HG03039 (cell line): ENCODE results near the gene JAG1.
A peak's percentile ranks its signal among the peaks of the same experiment; 100 is the strongest.

Experiments used
- ATAC-seq: cut with Tn5 transposase; IDR thresholded peaks from one replicate; pipeline ENCODE4 v1.9.1; 2021; ENCODE audit warnings: mild to moderate bottlenecking, moderate library complexity; ENCODE audit not compliant: unreplicated experiment

Gene JAG1

DNA sequence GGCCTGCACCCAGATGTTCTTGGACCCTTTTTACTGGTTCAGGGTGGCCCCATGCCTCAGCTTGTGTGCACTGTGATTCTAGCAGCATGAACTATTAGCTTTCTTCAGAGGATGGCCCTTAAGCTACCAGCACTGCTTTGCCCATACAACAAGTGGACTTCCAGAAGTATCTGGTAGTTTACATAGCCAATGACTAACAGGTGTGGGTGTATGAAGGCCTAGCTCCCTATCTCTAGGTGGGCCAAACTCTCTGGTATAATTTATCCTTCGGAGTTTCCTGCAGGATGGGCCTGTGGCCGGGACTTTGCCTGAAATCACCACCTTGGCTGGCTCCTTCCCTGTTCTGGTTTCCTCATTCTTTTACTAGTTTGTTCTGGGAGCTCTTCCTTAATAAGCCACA is 26.1 kb upstream of the JAG1 start:
- ATAC-seq = no peak

DNA sequence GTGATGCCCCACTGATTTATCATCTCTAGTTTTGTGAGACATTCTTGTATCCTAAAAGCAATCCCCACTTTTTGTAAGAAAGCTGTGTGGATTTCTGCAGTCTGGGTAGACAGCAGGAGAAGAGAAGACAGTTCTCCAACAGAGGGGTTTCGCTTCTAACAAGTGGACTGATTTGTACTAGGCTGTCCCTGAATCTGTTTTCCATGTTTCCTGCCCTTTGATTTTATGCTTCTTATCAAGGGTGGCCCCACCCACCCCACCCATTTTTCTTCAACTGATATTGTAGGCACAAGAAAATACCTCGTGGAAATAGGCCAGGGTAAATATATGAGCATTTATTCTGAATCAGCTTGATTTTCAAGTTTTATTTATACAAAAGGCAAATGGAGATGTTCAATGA is 25.7 kb upstream of the JAG1 start:
- no peak for ATAC-seq

DNA sequence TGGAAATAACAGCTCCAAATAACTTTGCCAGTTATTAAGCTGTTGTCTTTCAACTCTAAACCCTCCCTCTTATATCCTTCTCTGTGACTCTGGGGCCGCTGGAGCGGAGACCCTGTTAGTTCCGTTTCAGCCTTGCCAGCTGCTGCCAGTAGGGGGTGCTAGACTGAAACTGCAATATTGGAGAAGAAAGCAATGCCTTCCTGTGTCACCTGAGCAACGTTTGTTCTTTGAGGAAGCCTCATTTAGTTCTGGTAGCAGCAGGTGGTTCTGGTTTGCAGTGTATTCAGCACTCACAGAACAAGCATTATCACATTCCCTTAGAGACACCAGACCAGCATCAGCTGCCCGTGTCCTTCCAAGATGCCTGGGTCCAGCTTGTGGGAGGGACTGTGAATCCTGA is 22.9 kb upstream of the JAG1 start:
- no peak for ATAC-seq

DNA sequence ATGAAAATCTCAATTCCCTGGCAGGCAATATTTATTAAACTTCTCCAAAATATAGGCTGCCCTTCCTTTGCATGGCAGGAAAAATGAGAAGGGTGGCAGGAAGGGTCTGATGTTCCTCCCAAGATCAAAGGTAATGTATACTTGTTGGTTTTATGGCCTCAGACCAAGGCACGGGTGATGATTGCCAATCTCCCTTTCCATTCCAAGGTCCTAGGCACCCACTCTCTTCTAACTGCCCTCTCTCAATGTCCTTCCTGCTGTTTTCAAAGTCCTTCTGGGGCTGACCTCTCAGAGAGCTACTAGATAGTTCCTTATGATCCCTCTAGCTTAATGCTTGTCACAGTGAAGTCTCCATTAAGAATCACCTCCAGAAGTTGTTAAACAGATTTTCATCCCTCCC is 15.6 kb upstream of the JAG1 start:
- no peak for ATAC-seq

DNA sequence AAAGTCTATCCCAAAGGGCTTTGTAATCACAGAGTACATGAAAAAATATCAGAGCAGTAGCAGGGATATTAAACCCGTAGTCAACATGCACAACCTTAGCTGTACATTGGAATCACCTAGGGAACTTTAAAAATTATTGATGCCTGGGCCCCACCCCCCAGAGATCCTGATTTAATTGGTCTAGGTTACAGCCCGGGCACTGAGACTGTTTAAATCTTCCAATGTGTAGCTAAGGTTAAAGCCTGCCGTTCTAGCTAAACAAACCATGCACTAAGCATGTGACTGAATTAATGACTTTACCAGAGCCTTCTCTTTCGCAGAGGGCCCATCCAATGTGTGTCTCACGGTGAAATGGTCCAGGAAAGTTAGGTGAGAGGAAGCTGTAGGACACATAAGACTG is 14.1 kb upstream of the JAG1 start:
- ATAC-seq = no peak

DNA sequence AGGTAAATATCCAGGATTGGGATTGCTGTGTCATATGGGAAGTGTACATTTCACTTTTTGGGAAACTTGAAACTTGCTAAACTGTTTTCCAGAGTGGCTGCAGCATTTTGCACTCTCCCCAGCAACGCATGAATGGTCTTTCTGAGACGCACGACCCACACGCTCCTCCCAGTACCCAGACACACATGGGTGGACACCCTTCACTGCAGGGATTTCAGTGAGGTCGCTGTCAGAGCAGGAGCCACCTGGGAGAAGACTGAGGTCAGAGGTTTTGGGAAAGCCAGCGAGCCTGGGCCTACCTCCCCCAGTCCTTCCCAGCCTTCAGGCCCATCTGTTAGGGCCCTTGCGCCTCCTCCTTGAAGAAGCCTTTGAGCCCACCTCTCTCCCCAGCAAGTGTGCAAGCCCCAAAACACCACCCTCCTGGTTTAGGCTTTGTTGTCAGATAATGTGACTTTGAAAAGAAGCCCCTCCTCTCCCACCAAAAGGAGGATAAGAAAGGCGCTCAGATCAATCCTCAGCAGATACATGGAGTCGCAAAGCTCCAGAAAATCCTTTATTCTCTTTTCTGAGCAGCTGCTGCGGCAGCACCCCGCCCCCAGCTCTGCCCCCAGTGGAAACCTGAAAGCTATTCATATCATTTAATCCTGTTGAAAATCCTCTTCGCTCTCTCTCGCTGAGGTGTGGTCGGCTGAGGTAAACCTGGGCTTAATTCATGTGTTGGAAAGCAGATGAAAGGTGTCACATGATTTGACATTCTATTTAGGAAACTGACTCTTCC is 12.7 kb upstream of the JAG1 start:
- ATAC-seq = no peak

DNA sequence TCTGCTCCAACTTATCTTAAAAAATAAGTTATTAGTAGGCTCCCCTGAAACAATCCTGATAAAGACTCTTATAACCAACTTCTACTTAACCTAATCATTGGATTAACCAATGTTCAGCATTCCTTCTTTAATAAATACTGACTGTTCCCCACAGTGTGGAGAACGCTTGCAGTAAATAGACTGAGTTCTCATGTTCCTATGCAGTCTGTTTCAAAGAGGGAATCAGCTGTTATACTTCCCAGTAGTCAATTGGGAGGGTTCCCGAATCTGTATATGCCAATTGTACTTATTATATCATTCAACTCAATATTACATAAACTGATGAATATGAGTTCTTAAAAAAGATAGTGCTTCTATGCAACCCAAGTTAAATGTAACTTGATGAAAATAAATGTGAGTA is 9.7 kb upstream of the JAG1 start:
- no peak for ATAC-seq

DNA sequence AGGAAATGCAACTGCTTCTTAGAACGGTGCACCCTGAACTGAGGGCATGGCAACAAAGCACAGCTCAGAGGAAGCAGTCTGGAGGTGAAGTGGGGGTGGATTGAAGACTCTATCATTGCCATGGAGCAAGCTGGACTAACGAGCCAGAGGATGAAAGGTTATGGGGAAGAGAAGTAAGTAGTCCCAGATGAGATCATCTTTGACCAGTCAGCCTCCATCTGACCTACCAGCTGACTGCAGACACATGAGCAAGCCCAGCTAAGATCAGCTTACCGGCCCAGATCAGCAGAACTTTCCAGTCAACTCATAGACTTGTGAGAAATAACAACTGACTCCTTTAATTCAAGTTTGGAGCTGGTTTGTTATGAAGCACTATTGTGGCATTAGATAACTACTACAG is 9.1 kb upstream of the JAG1 start:
- no peak for ATAC-seq

DNA sequence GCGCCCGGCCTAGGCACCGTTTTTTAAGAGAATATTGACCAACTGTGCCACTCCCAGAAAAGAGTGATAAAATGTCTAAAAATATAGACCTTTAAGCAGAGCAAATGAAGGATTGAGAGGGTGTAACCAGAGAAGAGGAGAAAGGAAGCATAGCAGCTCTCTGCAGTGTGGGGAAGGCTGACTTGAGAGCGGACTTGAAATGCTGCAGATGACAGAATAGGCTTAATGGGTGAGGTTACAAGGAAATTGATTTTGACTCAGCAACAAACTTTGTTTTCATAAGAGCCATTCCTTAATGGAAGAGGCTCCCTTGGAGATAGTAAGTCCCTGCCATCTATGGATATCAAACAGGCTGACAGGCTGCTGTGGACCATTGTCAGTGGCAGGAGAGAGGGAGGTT is 7.7 kb upstream of the JAG1 start:
- no peak for ATAC-seq

DNA sequence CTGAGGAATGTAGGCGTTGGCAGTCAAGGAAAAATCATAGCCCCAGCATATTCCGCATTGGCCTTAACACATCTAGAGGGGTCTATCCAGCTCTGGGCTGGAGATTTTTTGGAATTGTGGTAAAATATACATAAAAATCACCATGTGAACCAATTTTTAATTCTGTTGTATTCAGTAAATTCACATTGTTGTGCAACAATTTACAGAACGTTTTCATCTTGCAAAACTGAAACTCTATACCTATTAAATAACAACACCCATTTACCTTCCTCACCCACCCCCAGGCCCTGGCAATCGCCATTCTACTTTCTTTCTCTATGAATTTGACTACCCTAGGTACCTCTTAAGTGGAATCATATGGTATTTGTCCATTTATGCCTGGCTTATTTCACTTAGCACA is 6.8 kb upstream of the JAG1 start:
- no peak for ATAC-seq

DNA sequence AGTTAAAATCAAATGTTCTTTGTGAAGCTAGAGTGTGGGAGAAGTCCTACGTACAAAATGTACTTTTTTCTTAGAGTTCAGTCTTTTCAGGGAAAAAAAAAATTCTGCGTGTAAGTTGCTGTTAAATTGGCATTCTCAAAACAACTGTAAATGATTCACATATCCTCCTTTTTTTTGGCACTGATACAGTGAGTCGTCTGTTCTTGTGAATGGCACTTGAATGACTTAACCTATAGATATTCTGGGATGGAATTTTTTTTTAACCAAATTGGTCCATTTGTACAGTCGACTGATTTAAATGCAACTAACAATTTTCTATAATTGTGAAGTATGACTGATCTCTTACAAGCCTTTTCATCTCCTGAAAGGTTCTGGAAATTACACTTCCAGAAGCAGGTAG is 5.5 kb upstream of the JAG1 start:
- no peak for ATAC-seq

DNA sequence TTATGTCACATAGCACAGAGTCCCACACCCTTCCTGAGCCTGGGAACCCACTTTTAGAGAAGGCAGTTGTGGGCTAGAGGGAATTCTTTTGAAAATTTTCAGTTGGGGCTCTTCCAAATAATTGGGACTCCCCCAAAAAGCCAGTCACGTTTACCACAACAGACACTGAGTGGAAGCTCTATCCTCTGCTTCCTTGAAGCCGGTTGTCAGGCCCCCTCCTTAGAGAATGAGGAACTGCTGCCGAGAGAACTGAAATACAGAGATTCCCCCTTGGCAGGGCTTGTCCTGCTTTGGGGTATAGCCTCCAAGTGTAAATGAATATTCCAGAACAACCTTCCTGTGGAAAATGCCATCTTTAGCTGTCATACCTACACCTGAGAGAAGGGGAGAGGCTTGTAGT is 2.7 kb upstream of the JAG1 start:
- no peak for ATAC-seq

DNA sequence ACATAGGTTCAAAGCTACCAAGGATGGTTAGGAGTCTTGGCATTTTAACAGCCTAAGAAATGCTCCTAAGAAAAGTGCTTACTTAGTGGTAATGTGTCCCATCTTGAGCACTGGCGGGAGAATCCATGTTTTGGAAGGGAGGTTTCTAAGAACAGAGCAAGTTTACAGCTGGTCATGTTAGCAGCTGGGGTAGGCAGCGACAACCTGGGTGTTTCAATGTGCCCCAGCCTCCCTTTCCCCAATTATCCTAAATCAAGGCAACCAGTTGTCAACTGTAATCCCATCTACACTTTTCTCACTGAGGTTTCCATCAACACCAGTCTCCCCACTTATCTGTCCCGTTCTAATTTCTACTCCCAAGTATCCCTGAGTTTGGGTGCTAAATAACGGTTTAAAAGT is 1.6 kb upstream of the JAG1 start:
- no peak for ATAC-seq

DNA sequence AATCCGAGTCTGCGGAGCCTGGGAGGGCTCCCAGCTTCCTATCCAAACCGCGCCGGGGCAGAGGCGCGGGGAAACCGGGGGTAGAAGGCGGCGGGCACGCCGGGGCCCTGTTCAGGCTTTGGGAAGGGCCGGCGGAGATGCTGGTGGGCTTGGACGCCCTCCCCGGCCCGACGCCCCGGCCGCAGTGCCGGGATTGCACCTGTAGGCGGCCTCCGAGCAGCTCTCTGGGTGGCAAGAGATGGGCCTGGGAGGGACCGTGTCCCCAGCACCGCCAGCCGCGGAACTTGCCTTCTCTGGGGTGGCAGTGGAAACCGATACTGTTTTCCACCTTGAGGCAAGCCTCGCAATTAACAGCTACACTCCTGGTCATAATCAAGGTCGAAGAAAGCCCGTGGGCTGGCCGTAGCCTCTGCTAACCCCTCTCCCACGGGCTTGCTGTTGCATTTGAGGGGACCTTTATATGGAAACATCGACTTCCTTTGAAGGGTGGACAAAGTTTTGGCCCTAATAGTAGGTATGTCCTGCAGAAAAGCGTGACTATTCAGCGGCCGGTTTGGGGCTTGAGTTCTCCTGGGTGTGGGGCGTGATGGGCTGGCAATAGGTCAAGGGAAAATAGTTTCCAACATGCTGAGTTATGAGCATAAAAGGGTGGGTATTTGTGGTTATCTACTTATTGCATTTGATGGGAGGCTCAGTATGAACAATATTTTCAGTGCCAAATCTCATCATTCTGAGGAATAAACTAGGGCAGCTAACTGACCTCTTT is 1.1 kb upstream of the JAG1 start:
- ATAC-seq = peak; percentile 35

DNA sequence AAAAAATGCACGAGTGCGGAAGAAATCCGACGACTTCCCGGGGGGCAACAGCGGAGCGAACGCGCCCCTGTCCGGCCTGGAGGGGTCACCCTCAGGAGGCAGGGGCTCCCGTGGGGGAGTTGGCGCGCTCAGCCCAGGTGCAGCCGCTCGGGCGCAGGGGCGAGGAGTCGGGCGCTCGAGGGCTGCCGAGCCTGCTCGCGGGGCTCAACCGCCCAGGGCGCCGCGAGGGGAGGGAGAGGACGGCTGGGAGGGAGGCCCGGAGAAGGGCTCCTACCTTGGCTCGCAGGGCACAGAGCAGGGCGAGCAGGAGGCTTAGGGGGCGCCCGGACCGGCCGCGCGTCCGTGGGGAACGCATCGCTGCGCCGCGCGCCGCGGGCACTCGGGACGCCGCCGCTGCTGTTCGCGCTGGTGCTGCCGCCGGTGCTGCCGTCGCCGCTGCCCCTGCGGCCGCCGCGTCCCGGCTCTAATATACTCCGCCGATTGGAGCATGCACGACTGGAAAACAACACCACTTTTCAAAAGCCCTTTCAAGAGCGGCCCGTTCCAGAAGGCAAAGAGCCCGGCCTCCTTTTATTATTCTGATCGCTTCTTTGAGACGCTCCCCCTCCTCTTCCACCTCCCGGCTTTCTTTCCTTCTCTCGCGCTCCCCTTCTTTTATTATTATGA is 490 bp downstream of the JAG1 start:
- ATAC-seq = no peak

DNA sequence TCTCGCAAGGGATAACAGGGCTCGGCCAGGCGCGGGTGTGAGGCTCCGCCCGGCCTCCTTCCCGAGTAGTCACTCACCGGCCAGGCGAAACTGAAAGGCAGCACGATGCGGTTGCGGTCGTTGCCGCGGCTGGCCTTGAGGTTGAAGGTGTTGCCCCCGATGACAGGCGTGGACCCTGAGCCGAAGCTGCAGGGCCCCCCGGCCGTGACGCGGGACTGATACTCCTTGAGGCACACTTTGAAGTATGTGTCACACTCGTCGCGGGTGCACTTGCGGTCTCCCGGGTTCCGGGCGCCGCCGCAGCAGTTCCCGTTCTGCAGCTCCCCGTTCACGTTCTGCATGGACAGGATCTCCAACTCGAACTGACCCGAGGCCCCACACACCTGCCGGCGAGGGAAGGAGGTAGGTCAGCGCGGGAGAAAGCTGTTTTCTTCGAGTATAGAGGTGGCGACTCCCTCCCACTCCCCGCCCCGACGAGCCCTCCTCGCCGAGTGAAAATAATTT is 1.1 kb downstream of the JAG1 start:
- ATAC-seq = no peak

DNA sequence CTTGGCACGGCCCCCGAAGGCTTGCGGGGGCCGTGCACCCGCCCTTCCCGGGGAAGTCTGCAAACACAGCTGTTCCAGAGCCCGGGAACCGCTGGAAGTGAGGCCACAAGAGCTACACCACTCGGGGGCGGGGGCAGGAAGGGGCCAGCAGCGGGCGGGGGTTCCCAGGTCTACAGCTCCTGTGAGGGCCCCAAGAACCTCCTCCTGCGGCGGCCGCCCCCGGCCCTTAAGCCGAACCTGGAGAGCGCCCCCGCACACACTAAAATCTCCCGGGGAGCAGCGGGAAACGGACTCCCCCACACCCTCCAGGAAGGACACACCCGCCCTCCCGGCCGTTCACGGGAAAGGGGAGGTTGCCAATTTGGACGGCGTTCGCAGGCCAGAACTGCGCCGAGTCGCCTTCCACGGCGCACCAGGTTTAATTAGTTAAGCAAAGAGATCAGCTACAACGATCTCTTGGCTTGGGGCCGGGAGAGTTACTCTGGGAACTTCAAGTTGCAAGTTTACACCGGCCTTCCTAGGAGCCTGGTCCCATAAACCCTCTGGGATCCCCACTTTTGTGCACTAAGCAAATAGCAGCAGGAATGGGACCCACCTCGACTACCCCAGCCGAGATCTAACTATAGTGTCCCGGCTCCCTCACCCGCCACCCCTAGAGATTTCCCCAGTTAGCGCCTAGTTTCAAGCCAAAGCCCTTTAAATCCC is 1.7 kb downstream of the JAG1 start:
- ATAC-seq = no peak

DNA sequence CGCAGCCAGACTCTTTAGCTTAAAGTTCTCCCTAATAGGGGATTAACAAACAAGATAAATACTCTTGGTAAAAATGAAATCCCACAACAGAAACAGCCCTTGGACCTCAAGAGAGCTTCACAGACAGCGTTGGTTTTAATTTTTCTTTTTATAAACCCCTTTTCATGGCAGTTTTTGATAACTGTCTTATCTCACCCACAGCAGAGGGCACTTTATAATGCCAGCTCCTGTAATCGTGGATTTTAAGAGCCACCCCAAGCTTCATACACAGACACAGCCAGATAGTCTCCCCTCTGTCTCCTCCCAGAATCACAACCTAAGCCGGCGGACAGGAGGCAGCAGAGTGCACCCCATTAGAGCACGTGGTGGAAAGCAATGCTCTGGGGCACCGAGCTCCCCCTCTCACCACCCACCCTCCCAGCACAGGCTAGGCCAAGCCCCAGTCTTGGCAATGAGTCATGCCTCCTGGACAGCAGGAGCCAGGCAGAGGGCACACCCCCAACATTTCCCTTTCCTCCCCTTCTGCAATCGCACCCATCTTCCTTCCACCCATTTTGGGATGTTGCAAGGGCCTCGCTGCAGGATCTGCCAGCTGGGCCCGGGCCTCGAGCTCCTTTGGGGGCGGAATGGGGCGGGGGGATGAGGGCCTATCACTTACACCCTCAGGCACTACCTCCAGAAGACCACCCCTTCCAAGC is 2.4 kb downstream of the JAG1 start:
- no peak for ATAC-seq

DNA sequence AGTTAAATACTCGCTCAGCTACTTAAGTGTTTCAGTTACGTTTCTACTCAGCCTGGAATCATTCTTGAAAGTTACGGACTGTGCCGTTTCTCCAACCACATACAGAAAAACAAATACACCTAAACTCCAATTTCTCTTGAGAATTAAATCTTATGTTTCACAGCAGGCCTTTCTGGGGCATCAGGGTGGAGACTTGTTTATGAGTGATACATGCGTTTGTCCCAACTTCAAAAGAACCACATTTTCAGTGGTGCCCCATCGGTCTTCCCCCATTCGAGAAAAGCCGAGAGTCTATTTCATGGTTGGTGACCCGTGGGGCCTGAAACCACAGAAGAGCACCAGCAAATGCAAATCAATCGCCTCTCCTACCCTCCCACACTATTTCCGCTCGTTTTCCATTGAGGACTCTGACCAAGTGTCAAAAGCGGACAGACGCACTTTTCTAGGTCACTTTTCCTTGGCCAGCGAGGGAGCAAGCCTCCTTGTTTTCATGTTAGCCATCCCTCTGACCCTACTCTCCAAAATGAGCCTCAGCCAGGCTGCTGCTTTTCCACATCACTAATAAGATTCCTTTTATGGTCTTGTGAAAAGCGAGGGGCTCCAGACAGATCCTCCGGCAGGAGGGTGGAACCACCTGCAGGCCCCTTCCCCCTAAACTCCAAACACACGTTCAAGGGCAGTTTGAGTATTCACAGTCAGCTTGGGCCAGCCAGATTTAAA is 3.1 kb downstream of the JAG1 start:
- peak; percentile 33 for ATAC-seq

DNA sequence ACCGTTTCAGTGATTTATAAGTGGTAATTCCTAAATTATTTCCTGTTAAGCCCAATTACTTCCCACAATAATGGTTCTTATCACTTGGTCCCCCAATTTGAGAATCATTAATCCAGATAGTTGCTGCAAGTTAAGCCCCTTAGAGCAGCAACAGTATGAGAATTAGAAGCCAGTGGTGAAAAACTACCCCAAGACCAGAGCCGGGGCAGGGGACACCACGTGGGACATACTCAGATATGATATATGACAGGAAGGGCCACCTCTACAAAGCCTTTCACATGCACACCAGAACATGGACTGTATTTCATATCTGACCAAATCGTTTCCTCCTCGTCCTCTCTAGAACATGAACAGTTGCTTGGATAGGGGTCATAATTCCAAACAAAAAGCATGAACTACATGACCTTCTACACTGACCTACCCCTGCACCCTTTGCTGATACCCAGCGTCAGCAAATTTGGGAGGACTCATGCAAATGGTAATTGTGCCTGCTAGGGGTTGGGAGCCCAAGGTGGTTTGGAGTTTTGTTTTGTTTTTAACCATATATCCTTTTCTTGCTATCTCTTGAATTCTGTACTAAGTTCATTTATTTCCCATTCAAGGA is 3.9 kb downstream of the JAG1 start:
- ATAC-seq = no peak
